CD14-positive monocyte (primary cell): ENCODE measurements around the gene KIRREL3. TPM values are rescaled to one million over a fixed set of nuclear protein-coding genes. Genes with fewer than 3 reads are reported as not detected.

Source experiments
- DNase-seq, 3 donors: peaks; one replicate each; pipeline ENCODE4 v3.0.0-alpha.2; 2011 to 2022
- H2AFZ ChIP-seq: 2 replicates; pipeline ENCODE4 v1.6.0; 2012; ENCODE audit warnings: mild to moderate bottlenecking, low read depth, low read length, inconsistent platforms; ENCODE audit not compliant: insufficient read depth, poor library complexity, severe bottlenecking
- H3K27ac ChIP-seq, 2 donors: 1 replicate in 1 of 2; 2 replicates in 1 of 2; pipeline ENCODE4 v1.5.1; 2012 to 2013; ENCODE audit warnings: low read length in 2 of 2, control low read depth in 1 of 2, inconsistent platforms in 1 of 2, low read depth in 1 of 2, mild to moderate bottlenecking in 1 of 2
- H3K27me3 ChIP-seq, 2 donors: one replicate each; pipeline versions ENCODE4 v1.6.0 to v1.6.1; 2011 to 2013; ENCODE audit warnings: low read length in 2 of 2; ENCODE audit not compliant: control insufficient read depth in 2 of 2, insufficient read depth in 2 of 2
- H3K36me3 ChIP-seq, 2 donors: replicated peaks in 1 of 2; 1 replicate in 1 of 2; 2 replicates in 1 of 2; pipeline versions ENCODE4 v1.5.1 to v1.6.1; 2012 to 2013; ENCODE audit warnings: low read length in 2 of 2, control low read depth in 1 of 2, inconsistent platforms in 1 of 2, mild to moderate bottlenecking in 1 of 2; ENCODE audit not compliant: insufficient read depth in 2 of 2, control insufficient read depth in 1 of 2
- H3K4me1 ChIP-seq, 2 donors: 1 replicate in 1 of 2; 2 replicates in 1 of 2; pipeline versions ENCODE4 v1.5.1 to v1.6.1; 2012 to 2013; ENCODE audit warnings: low read length in 2 of 2, control low read depth in 1 of 2, inconsistent platforms in 1 of 2, mild to moderate bottlenecking in 1 of 2, moderate library complexity in 1 of 2; ENCODE audit not compliant: insufficient read depth in 2 of 2, control insufficient read depth in 1 of 2
- H3K4me2 ChIP-seq: replicated peaks from 2 replicates; pipeline ENCODE3; 2012; ENCODE audit warnings: low read length, moderate library complexity, mild to moderate bottlenecking; ENCODE audit not compliant: poor library complexity, severe bottlenecking; ENCODE audit errors: extremely low read depth
- H3K4me3 ChIP-seq, 3 experiments: fragments of 200-600 bp in 1 of 3; sonication (generic) in 1 of 3; replicated peaks in 1 of 3; 1 replicate in 2 of 3; 2 replicates in 1 of 3; pipeline ENCODE4 v1.5.1; 2011 to 2013; ENCODE audit warnings: low read length in 3 of 3, mild to moderate bottlenecking in 3 of 3, control low read depth in 2 of 3, low read depth in 2 of 3, inconsistent platforms in 1 of 3, moderate library complexity in 1 of 3
- H3K79me2 ChIP-seq: 2 replicates; pipeline ENCODE4 v1.6.0; 2012; ENCODE audit warnings: mild to moderate bottlenecking, control low read depth, inconsistent platforms, low read length, moderate library complexity; ENCODE audit not compliant: insufficient read depth
- H3K9ac ChIP-seq: 2 replicates; pipeline ENCODE4 v1.6.0; 2017; ENCODE audit warnings: low read length, mild to moderate bottlenecking; ENCODE audit not compliant: insufficient read depth, poor library complexity, severe bottlenecking
- H3K9me3 ChIP-seq, 2 donors: replicated peaks in 1 of 2; 1 replicate in 1 of 2; 2 replicates in 1 of 2; pipeline versions ENCODE4 v1.5.1 to v1.6.1; 2012 to 2013; ENCODE audit warnings: low read length in 2 of 2, control low read depth in 1 of 2; ENCODE audit not compliant: control insufficient read depth in 1 of 2, insufficient read depth in 1 of 2
- H4K20me1 ChIP-seq: 2 replicates; pipeline ENCODE4 v1.6.0; 2012; ENCODE audit warnings: mild to moderate bottlenecking, low read length, control low read depth, moderate library complexity; ENCODE audit not compliant: insufficient read depth
- H3K27ac Mint-ChIP-seq, 7 donors: one replicate each; pipeline ENCODE4 v1.8.0; 2020; ENCODE audit warnings: mild to moderate bottlenecking in 7 of 7, mixed read lengths in 7 of 7, moderate library complexity in 6 of 7, inconsistent platforms in 2 of 7
- H3K27me3 Mint-ChIP-seq, 3 donors: one replicate each; pipeline ENCODE4 v1.8.0; 2021 to 2022; ENCODE audit warnings: low read depth in 3 of 3, mild to moderate bottlenecking in 3 of 3, mixed read lengths in 3 of 3, moderate library complexity in 3 of 3, inconsistent platforms in 1 of 3
- H3K36me3 Mint-ChIP-seq, 2 donors: one replicate each; pipeline ENCODE4 v1.8.0; 2020; ENCODE audit warnings: mixed read lengths in 2 of 2, inconsistent platforms in 1 of 2, mild to moderate bottlenecking in 1 of 2
- H3K4me1 Mint-ChIP-seq: one replicate; pipeline ENCODE4 v1.8.0; 2020; ENCODE audit warnings: mild to moderate bottlenecking, mixed read lengths
- H3K4me3 Mint-ChIP-seq, 2 donors: one replicate each; pipeline ENCODE4 v1.8.0; 2020; ENCODE audit warnings: mild to moderate bottlenecking in 2 of 2, mixed read lengths in 2 of 2, moderate library complexity in 1 of 2
- H3K9me3 Mint-ChIP-seq, 7 donors: one replicate each; pipeline ENCODE4 v1.8.0; 2020 to 2022; ENCODE audit warnings: mixed read lengths in 7 of 7, mild to moderate bottlenecking in 6 of 7, moderate library complexity in 6 of 7, inconsistent platforms in 2 of 7
- CTCF ChIP-seq: fragments of 200-600 bp; IDR thresholded peaks from one replicate; pipeline ENCODE4 v1.8.0; 2022; ENCODE audit warnings: antibody characterized with exemption, mild to moderate bottlenecking
- WGBS: methylation state at CpG from one replicate; pipeline ENCODE4 v1.1.5; 2013; ENCODE audit warnings: missing lambda C conversion rate; ENCODE audit not compliant: insufficient coverage; 5-methylcytosine and 5-hydroxymethylcytosine counted together
- intact Hi-C, 2 donors: fragments of 100-400 bp; cut with micrococcal nuclease; formaldehyde crosslinking; loops; one replicate each; pipeline versions ENCODE4 v1.15.0 to v1.15.1; 2023
- polyA plus RNA-seq, 3 donors: library from polyadenylated mRNA; depleted of rRNA in 1 of 3; unstranded in 2 of 3; stranded (reverse) in 1 of 3; fragments of 300-500 nt in 2 of 3; fragments of >200 nt in 1 of 3; fragmentation: Illumina TruSeq in 2 of 3; gene quantifications; 1 replicate in 2 of 3; 2 replicates in 1 of 3; pipeline ENCODE4 v1.2.3, GENCODE V29; 2012 to 2021

Gene KIRREL3
- polyA plus RNA-seq, 3 donors = not detected

- Mint-ChIP-seq H3K36me3 (no peaks in the 10 kb centered on the region), H3K9me3 (peaks cover 0 to 2% (median 0%) of the 10 kb centered on the region in 7 donors), H3K27ac (no peak overlapping the region), H3K4me1 (peaks cover 2% of the 10 kb centered on the region), H3K4me3 (no peak overlapping the region), H3K27me3 (peaks cover 1 to 9% (median 2%) of the 10 kb centered on the region in 3 donors)
- Histone ChIP-seq H3K27me3 (no peaks in the 10 kb centered on the region), H3K4me1 (peaks cover 9 to 15% of the 10 kb centered on the region in 2 donors), H3K9me3 (no peaks in the 10 kb centered on the region), H3K79me2 (no peaks in the 10 kb centered on the region), H3K4me3 (no peak overlapping the region), H3K27ac (no peak overlapping the region), H3K4me2 (no peak overlapping the region), H3K36me3 (no peaks in the 10 kb centered on the region), H4K20me1 (no peaks in the 10 kb centered on the region), H2AFZ (peak overlapping the region; percentile 46), H3K9ac (no peak overlapping the region)
- intact Hi-C loops = no loop called here
- DNase-seq = peak; percentile 9 to 21 (median 13)
- no peak for TF ChIP-seq CTCF
- WGBS = 58% methylated on average over 13 of the region's 20 CpGs
Observed at GRCh38 chr11:126456783-126457542, 543.6 kb downstream of the KIRREL3 start.

- H3K9me3 ChIP-seq = peaks cover 0 to 4% of the 10 kb centered on the region in 2 donors
- no peaks in the 10 kb centered on the region for H3K36me3 Mint-ChIP-seq
- no peak for DNase-seq
- H3K27ac Mint-ChIP-seq = no peak overlapping the region
- peaks cover 9 to 15% of the 10 kb centered on the region in 2 donors for H3K4me1 ChIP-seq
- intact Hi-C loops = no loop called here
- no peaks in the 10 kb centered on the region for H3K27me3 ChIP-seq
- no peaks in the 10 kb centered on the region for H3K36me3 ChIP-seq
- H3K4me3 ChIP-seq = no peak overlapping the region
- 91% methylated on average over 14 of the region's 15 CpGs for WGBS
- peaks cover 2% of the 10 kb centered on the region for H3K4me1 Mint-ChIP-seq
- no peak overlapping the region for H2AFZ ChIP-seq
- no peaks in the 10 kb centered on the region for H3K79me2 ChIP-seq
- H3K9ac ChIP-seq = no peak overlapping the region
- H3K9me3 Mint-ChIP-seq = peaks cover 0 to 7% (median 3%) of the 10 kb centered on the region in 7 donors
- no peaks in the 10 kb centered on the region for H4K20me1 ChIP-seq
- H3K4me3 Mint-ChIP-seq = no peak overlapping the region
- no peak overlapping the region for H3K4me2 ChIP-seq
- peaks cover 1 to 9% (median 3%) of the 10 kb centered on the region in 3 donors for H3K27me3 Mint-ChIP-seq
- TF ChIP-seq CTCF = no peak
- no peak overlapping the region for H3K27ac ChIP-seq
Observed at GRCh38 chr11:126456089-126456488, 544.5 kb downstream of the KIRREL3 start.
